SU-DHL-6 (cell line): ENCODE measurements around the gene SDCBP2.

Experiments used
- H2AFZ ChIP-seq: fragments of 200-600 bp; sonication (generic); 2 replicates; pipeline ENCODE4 v1.6.1; 2014; ENCODE audit warnings: low read depth, mild to moderate bottlenecking, moderate library complexity, mixed read lengths, antibody characterized with exemption, low read length; ENCODE audit not compliant: severe bottlenecking
- H3F3A ChIP-seq: fragments of 200-600 bp; shearing (Covaris generic); 2 replicates; pipeline ENCODE4 v1.6.0; 2016; ENCODE audit warnings: antibody characterized with exemption, mild to moderate bottlenecking; ENCODE audit not compliant: insufficient read depth
- H3K27ac ChIP-seq: fragments of 200-600 bp; sonication (generic); 2 replicates; pipeline ENCODE4 v1.5.1; 2016; ENCODE audit warnings: low read depth, mild to moderate bottlenecking, low read length, moderate library complexity, mixed read lengths
- H3K27me3 ChIP-seq: fragments of 200-600 bp; sonication (generic), shearing (Covaris generic); 2 replicates; pipeline ENCODE4 v1.6.0; 2014; ENCODE audit warnings: mild to moderate bottlenecking, low read length
- H3K36me3 ChIP-seq: fragments of 200-600 bp; sonication (generic); 2 replicates; pipeline ENCODE4 v1.6.1; 2014; ENCODE audit warnings: mild to moderate bottlenecking, low read length, mixed read lengths
- H3K4me2 ChIP-seq: fragments of 300-600, 200-600 bp; shearing (Covaris generic), sonication (generic); 2 replicates; pipeline ENCODE4 v1.6.0; 2014; ENCODE audit warnings: low read length, low read depth, mild to moderate bottlenecking; ENCODE audit not compliant: poor library complexity, severe bottlenecking
- H3K4me3 ChIP-seq: fragments of 200-600 bp; sonication (generic); 2 replicates; pipeline ENCODE4 v1.5.1; 2014; ENCODE audit warnings: antibody characterized with exemption, low read length, mild to moderate bottlenecking, mixed read lengths; ENCODE audit not compliant: insufficient read depth, poor library complexity, severe bottlenecking
- H3K79me2 ChIP-seq: fragments of 200-600 bp; sonication (generic); 2 replicates; pipeline ENCODE4 v1.6.1; 2014; ENCODE audit warnings: mild to moderate bottlenecking, low read length, moderate library complexity; ENCODE audit not compliant: insufficient read depth
- H3K9ac ChIP-seq: fragments of 200-600 bp; sonication (generic); 2 replicates; pipeline ENCODE4 v1.7.0; 2014; ENCODE audit warnings: mild to moderate bottlenecking, low read length
- H3K9me2 ChIP-seq: fragments of 200-600 bp; sonication (generic); replicated peaks from 2 replicates; pipeline ENCODE4 v1.6.1; 2014; ENCODE audit warnings: low read length; ENCODE audit not compliant: insufficient read depth
- H3K9me3 ChIP-seq: fragments of 200-600 bp; sonication (generic); 2 replicates; pipeline ENCODE4 v1.6.1; 2014; ENCODE audit warnings: low read length, mixed read lengths; ENCODE audit not compliant: insufficient read depth
- H4K20me1 ChIP-seq: fragments of 200-600 bp; sonication (generic); 2 replicates; pipeline ENCODE4 v1.6.1; 2014; ENCODE audit warnings: low read depth, mild to moderate bottlenecking, antibody characterized with exemption, low read length, moderate library complexity, mixed read lengths
- EZH2phosphoT487 ChIP-seq: fragments of 200-600 bp; sonication (generic), shearing (Covaris generic); conservative IDR thresholded peaks from 2 replicates; pipeline ENCODE4 v1.6.1; 2018; ENCODE audit warnings: mild to moderate bottlenecking, antibody characterized with exemption, low read length, moderate library complexity, mixed read lengths
- TF ChIP-seq, protein P1 (sequence below): fragments of 200-600 bp; sonication (generic); IDR thresholded peaks from one replicate; pipeline ENCODE4 v1.5.1; 2017; ENCODE audit warnings: antibody characterized with exemption, mild to moderate bottlenecking, low read length, moderate library complexity; ENCODE audit not compliant: insufficient read depth, poor library complexity, severe bottlenecking

Gene SDCBP2

DNA sequence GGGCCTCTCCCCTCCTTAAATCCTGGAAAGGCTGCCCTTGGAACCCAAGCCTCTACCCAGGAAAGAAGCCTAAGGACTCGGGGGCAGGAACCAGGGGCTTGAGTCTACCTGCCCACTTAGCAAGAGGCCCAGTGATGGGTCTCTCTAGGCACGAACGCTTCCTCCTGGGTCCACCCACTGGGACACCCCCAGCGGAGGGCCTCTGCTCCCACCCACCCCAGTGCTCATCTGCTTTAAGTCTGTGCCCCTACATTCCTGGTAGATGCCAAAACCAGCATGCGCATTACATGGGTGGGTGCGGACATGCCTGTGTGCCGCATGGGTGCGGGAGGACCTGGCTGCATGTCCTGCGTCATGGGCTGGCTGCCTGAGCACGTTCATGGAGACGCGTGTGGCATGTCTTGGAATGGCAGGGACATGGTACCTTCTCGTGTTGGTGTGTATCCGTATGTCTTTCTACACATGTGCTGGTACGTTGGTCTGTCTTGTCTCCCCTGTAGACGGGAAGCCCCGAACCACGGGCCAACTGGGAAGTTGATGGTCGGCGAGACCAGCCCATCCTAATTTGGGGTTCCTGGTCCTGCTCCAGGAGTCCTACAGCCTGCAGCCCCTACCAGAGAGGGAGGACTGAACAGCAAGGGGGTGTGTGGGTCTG, 33.5 kb downstream of the SDCBP2 start:
- Histone ChIP-seq H3F3A (no peaks in the 10 kb centered on the region), H3K4me2 (no peak overlapping the region), H3K27ac (no peak overlapping the region), H4K20me1 (no peaks in the 10 kb centered on the region), H3K9ac (no peak overlapping the region), H3K27me3 (no peaks in the 10 kb centered on the region), H2AFZ (no peak overlapping the region), H3K9me2 (no peaks in the 10 kb centered on the region), H3K9me3 (no peaks in the 10 kb centered on the region), H3K36me3 (no peaks in the 10 kb centered on the region), H3K79me2 (no peaks in the 10 kb centered on the region), H3K4me3 (no peak overlapping the region)
- TF ChIP-seq, protein P1, sequence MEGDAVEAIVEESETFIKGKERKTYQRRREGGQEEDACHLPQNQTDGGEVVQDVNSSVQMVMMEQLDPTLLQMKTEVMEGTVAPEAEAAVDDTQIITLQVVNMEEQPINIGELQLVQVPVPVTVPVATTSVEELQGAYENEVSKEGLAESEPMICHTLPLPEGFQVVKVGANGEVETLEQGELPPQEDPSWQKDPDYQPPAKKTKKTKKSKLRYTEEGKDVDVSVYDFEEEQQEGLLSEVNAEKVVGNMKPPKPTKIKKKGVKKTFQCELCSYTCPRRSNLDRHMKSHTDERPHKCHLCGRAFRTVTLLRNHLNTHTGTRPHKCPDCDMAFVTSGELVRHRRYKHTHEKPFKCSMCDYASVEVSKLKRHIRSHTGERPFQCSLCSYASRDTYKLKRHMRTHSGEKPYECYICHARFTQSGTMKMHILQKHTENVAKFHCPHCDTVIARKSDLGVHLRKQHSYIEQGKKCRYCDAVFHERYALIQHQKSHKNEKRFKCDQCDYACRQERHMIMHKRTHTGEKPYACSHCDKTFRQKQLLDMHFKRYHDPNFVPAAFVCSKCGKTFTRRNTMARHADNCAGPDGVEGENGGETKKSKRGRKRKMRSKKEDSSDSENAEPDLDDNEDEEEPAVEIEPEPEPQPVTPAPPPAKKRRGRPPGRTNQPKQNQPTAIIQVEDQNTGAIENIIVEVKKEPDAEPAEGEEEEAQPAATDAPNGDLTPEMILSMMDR, result no peak
- no peak for TF ChIP-seq EZH2phosphoT487

DNA sequence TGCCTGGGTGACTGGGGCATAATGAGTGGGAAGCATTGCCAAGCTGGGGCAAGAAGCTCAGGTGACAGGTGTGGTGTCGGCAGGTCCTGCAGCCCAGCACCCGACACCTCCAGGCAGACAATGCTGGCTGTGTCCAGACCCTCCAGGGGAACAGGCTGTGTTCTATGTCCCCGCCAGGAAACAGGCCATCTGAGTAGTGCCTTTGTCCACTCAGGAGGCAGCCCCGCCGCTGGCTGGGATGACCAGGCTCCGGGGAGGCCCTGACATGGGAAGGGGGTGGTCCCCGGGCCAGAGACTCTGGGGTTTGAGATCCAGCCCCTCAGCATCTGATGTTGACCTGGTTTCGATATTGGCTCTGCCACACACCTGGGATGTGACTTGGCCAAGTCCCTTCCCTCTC, 34.4 kb downstream of the SDCBP2 start:
- Histone ChIP-seq H4K20me1 (no peaks in the 10 kb centered on the region), H3K4me3 (no peak overlapping the region), H3K9me3 (no peaks in the 10 kb centered on the region), H3K27ac (no peak overlapping the region), H3K36me3 (no peaks in the 10 kb centered on the region), H3K27me3 (no peaks in the 10 kb centered on the region), H3K9ac (no peak overlapping the region), H3K4me2 (no peak overlapping the region), H3K79me2 (no peaks in the 10 kb centered on the region), H3K9me2 (no peaks in the 10 kb centered on the region), H3F3A (no peaks in the 10 kb centered on the region), H2AFZ (no peak overlapping the region)
- TF ChIP-seq EZH2phosphoT487, result no peak
- TF ChIP-seq, protein P1, result no peak

DNA sequence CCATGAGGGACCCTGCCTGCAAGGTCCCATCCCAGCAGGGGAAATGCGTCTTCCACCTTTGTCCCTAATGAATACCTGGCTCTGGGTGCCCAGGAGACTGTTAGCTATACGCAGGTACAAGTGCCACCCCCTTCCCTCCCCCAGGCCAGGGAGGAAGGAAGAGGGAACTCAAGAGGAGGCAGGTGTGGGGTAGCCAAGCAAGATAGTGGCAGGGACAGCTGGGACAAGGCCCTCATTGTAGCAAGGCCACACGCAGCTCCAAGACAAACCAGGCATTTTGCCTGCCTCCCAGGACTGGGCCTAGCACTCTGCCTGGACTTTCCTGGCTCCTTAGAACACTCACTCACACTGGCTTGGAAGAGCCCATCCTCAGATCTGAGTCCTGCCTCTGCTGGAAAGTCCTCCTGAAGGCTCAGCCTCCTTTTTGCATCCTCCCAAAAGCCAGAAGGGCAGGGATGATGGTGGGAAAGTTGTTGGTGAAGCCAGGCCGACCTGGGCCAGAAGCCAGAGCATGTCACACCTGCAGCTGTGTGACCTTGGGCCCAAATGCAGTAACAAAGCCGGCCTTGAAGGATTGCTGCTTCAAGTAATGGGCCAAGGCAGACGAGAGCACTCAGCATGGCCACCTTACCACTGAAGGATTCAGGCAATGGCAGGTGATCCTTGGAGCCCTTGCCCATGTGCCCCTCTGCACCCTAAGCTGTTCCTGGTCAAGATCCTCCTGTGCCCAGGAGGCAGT, 35.1 kb downstream of the SDCBP2 start:
- H3K79me2 ChIP-seq, result no peaks in the 10 kb centered on the region
- TF ChIP-seq, protein P1, result no peak
- TF ChIP-seq EZH2phosphoT487, result no peak
- no peaks in the 10 kb centered on the region for H4K20me1 ChIP-seq
- no peaks in the 10 kb centered on the region for H3F3A ChIP-seq
- no peaks in the 10 kb centered on the region for H3K9me2 ChIP-seq
- H3K4me3 ChIP-seq, result no peak overlapping the region
- no peaks in the 10 kb centered on the region for H3K36me3 ChIP-seq
- H3K9ac ChIP-seq, result no peak overlapping the region
- no peaks in the 10 kb centered on the region for H3K27me3 ChIP-seq
- H3K4me2 ChIP-seq, result no peak overlapping the region
- no peak overlapping the region for H2AFZ ChIP-seq
- H3K27ac ChIP-seq, result no peak overlapping the region
- no peaks in the 10 kb centered on the region for H3K9me3 ChIP-seq
